ENCODE results near the gene ELN.

Gene ELN

DNA sequence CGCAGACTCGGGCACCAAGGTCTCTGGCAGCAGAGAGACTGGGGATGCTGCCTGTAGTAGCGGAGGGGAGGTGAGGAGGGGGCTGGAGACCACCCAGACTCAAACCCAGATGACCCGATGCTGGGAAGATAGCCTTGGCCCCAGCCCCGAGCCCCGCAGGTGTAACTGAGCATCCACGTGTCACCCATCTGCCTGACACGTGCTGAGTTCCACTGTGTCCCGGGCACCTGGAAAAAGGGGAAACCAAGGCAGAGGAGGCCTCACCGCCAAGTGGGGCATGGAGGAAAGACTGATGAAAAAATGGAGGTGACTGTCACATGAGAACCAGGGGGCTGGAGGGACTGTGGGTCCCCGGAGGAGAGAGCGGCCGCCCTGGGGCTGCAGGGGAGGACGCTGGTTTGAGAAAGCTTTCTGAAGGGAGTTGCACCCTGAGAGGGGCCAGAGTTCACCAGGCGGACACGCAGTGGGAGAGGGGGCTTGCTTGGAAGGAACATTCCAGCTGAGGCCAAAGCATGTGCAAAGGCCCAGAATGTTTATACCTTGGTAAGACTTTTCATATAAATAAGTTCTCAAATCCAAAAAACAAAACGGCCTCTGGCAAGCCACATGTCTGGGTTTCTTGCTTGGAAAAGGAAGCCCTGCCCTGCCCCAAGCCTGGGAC is 27.4 kb upstream of the ELN start:
- TF ChIP-seq SPI1 (IDR thresholded peaks at IDR 0.05; ENCODE audit: low read depth, low read length) (no peak), POLR2A (IDR thresholded peaks at IDR 0.05; ENCODE audit: low read depth, low read length) (no peak), POU2F2 (IDR thresholded peaks at IDR 0.05; ENCODE audit: low read depth, low read length) (no peak), PAX5 (IDR thresholded peaks at IDR 0.05; ENCODE audit: insufficient read depth, low read length, severe bottlenecking) (no peak), TAF1 (IDR thresholded peaks at IDR 0.05; ENCODE audit: low read depth, low read length) (no peak), POLR2AphosphoS5 (IDR thresholded peaks at IDR 0.05; ENCODE audit: low read depth, low read length) (no peak)
- FAIRE-seq (no peak), DNase-seq (ENCODE audit: insufficient read length, low spot score) (no peak)

DNA sequence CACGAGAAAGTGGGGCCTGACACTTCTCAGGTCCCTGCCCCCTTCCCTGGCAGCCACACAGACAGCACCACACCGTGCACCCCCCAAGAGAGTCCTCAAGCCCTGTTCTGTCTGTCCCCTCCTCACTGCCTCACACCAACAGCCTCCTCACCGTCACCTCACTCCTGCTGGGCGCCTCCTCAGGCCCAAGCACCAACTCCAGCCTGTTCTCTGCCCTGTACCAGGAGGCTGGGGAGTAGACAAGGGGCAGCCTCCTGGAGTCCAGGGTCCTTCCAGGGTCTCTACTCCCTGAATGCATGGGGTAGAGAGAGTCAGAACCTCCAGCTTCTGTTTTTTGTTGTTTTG is 26.9 kb upstream of the ELN start:
- DNase-seq (ENCODE audit: insufficient read length, low spot score) (no peak), FAIRE-seq (no peak)
- TF ChIP-seq POU2F2 (IDR thresholded peaks at IDR 0.05; ENCODE audit: low read depth, low read length): no peak
- TF ChIP-seq TAF1 (IDR thresholded peaks at IDR 0.05; ENCODE audit: low read depth, low read length): no peak
- TF ChIP-seq SPI1 (IDR thresholded peaks at IDR 0.05; ENCODE audit: low read depth, low read length): no peak
- no peak for TF ChIP-seq PAX5 (IDR thresholded peaks at IDR 0.05; ENCODE audit: insufficient read depth, low read length, severe bottlenecking)
- TF ChIP-seq POLR2A (IDR thresholded peaks at IDR 0.05; ENCODE audit: low read depth, low read length): no peak
- TF ChIP-seq POLR2AphosphoS5 (IDR thresholded peaks at IDR 0.05; ENCODE audit: low read depth, low read length): no peak

DNA sequence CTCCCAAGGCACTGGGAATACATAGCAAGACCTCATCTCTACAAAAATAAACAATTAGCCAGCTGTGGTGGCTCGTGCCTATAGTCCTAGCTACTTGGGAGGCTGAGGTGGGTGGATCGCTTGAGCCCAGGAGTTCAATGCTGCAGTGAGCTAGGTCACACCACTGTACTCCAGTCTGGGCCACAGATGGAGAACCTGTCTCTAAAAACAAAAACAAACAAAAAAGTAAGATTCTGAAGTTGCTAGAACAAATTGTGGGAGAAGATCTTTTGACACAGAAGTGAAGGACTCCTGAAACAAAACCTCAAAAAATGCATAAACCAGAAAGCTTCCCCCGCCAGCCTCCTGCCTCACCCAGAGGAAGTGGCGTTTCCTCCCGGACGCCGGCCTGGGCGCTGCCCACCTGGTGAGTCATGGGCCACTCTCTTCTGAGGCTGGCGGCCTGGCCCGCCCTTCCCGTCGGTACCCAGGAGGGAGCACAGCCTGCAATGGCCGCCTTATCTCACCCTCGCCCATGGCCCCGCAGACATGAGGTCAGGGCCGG is 25.4 kb upstream of the ELN start:
- TF ChIP-seq POLR2AphosphoS5 (IDR thresholded peaks at IDR 0.05; ENCODE audit: low read depth, low read length) (no peak), SPI1 (IDR thresholded peaks at IDR 0.05; ENCODE audit: low read depth, low read length) (0 out of 2 replicates have a peak, but pooled peaks have one; percentile 4), TAF1 (IDR thresholded peaks at IDR 0.05; ENCODE audit: low read depth, low read length) (no peak), POU2F2 (IDR thresholded peaks at IDR 0.05; ENCODE audit: low read depth, low read length) (no peak), POLR2A (IDR thresholded peaks at IDR 0.05; ENCODE audit: low read depth, low read length) (no peak)
- peak; percentile 52 for FAIRE-seq
- no peak for DNase-seq (ENCODE audit: insufficient read length, low spot score)

DNA sequence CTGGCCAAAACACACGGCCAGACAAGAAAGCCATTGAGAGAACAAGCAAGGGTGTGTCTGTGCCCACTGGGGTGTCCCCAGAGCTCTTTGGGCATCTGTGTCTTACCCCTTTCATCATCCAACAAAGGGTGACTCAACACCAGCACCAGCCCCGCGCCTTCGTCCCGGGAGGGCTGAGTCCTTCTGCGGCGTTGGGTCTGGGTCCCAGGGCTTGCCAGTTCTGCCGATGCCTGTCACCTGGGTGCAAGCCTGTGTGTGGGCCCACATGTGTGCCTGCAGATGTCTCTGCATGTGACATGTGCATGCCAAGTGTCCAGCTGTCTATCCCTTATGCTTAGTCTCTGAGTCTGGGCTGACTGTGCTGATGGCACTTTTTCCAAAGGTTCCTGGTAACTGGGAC is 24.4 kb upstream of the ELN start:
- TF ChIP-seq SPI1 (IDR thresholded peaks at IDR 0.05; ENCODE audit: low read depth, low read length) (no peak), PAX5 (IDR thresholded peaks at IDR 0.05; ENCODE audit: insufficient read depth, low read length, severe bottlenecking) (no peak), POLR2A (IDR thresholded peaks at IDR 0.05; ENCODE audit: low read depth, low read length) (no peak), POU2F2 (IDR thresholded peaks at IDR 0.05; ENCODE audit: low read depth, low read length) (no peak), POLR2AphosphoS5 (IDR thresholded peaks at IDR 0.05; ENCODE audit: low read depth, low read length) (no peak)
- DNase-seq (ENCODE audit: insufficient read length, low spot score) (no peak), FAIRE-seq (no peak)

DNA sequence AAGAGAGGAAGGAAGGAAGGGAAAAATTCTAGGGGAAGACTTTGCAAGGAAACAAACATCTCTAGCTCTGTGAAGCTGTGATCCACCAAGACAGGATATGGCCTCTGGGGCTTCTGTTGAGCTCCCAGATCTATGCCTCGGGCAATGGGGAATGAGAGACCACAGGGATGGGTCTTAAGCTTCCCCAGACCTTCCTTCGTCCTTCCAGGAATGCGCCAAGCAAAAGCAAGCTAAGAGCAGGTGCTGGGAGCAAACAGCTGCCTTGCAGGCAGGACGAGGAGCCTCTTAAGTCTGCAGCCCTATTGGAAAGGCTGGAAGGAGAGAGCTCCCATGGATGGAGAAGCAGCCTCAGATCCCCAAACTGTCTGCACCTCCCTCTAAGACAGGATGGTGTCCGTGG is 21.9 kb upstream of the ELN start:
- no peak for DNase-seq (ENCODE audit: insufficient read length, low spot score)
- TF ChIP-seq SPI1 (IDR thresholded peaks at IDR 0.05; ENCODE audit: low read depth, low read length): no peak
- no peak for TF ChIP-seq POLR2A (IDR thresholded peaks at IDR 0.05; ENCODE audit: low read depth, low read length)
- TF ChIP-seq PAX5 (IDR thresholded peaks at IDR 0.05; ENCODE audit: insufficient read depth, low read length, severe bottlenecking): no peak
- no peak for TF ChIP-seq POU2F2 (IDR thresholded peaks at IDR 0.05; ENCODE audit: low read depth, low read length)
- no peak for TF ChIP-seq TAF1 (IDR thresholded peaks at IDR 0.05; ENCODE audit: low read depth, low read length)
- TF ChIP-seq POLR2AphosphoS5 (IDR thresholded peaks at IDR 0.05; ENCODE audit: low read depth, low read length): no peak
- no peak for FAIRE-seq

DNA sequence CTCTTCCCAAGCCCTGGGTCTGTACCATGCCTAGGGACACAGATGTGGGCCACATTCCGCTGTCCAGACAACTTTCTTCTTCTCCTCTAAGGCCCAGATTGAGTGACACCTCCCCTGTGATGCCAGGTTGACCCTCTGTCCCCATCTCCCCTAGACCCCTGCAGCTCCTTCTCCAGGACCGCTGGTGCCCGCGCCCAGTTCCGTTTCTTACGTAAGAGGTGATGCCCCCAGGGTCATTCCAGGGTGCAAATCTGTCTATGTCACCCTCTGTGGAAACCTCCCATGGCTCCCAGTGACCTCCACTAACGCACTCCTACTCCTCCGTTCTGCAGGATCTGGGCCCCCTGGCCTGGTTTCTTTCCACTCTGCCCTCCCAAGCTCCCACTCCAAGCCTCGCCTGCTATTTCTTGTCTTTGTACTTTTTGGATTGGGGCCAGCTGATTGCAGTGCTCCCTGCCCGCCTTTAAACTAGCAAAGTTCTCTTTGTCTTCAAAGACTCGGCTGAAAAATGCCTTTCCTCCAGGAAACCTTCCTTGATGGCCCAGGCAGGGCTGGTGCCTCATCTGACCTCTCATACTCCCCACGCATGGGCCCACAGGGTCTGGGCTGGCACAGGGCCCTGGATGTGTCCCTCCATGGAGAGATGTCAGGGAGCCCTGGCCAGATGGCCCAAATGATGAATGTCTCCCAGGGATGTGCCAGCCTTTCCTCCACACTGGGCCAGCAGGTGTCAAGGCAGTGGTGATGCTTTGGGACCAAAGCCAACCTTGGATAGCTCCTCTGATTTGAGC is 21.3 kb upstream of the ELN start:
- DNase-seq (ENCODE audit: insufficient read length, low spot score) (no peak), FAIRE-seq (no peak)
- TF ChIP-seq POU2F2 (IDR thresholded peaks at IDR 0.05; ENCODE audit: low read depth, low read length): no peak
- no peak for TF ChIP-seq SPI1 (IDR thresholded peaks at IDR 0.05; ENCODE audit: low read depth, low read length)
- TF ChIP-seq POLR2A (IDR thresholded peaks at IDR 0.05; ENCODE audit: low read depth, low read length): no peak
- no peak for TF ChIP-seq POLR2AphosphoS5 (IDR thresholded peaks at IDR 0.05; ENCODE audit: low read depth, low read length)
- TF ChIP-seq PAX5 (IDR thresholded peaks at IDR 0.05; ENCODE audit: insufficient read depth, low read length, severe bottlenecking): no peak
- no peak for TF ChIP-seq TAF1 (IDR thresholded peaks at IDR 0.05; ENCODE audit: low read depth, low read length)

DNA sequence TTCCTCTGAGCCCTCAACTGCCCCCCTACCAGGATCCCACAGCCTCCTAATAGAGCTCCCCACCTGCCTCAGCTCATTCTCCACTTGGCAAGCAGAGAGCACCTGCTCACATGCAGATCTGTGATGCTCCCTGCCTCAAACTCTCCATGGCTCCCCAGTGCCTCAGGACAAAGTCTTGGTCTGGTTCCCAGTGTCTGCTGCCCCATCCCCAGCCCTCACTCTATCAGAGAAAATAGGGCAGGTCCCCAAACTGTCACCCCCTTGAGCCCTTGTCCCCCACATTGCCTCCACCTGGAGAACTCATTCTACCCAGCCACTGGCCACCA is 20.8 kb upstream of the ELN start:
- DNase-seq (ENCODE audit: insufficient read length, low spot score): no peak
- FAIRE-seq: no peak
- TF ChIP-seq POU2F2 (IDR thresholded peaks at IDR 0.05; ENCODE audit: low read depth, low read length): no peak
- TF ChIP-seq SPI1 (IDR thresholded peaks at IDR 0.05; ENCODE audit: low read depth, low read length): no peak
- TF ChIP-seq PAX5 (IDR thresholded peaks at IDR 0.05; ENCODE audit: insufficient read depth, low read length, severe bottlenecking): no peak
- TF ChIP-seq TAF1 (IDR thresholded peaks at IDR 0.05; ENCODE audit: low read depth, low read length): no peak
- TF ChIP-seq POLR2AphosphoS5 (IDR thresholded peaks at IDR 0.05; ENCODE audit: low read depth, low read length): no peak
- no peak for TF ChIP-seq POLR2A (IDR thresholded peaks at IDR 0.05; ENCODE audit: low read depth, low read length)

DNA sequence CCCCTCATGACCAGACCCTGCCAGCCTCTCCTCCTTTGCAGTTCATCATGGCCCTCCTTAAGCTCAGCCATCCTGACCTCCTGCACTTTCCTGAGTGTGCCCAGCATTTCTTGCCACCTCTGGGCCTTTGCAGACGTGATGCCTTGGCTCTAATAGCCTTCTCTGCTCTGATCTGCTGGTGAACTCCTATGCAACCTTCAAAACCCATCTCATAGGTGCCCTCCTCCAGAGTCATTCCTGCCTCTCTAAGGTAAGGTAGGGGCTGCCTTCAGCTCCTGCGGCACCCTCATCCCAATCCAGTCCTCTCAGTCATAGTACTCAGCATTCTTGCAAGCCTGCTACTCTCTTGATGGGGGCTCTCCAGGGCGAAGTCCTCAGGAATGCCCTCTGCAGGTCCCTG is 19.3 kb upstream of the ELN start:
- no peak for DNase-seq (ENCODE audit: insufficient read length, low spot score)
- no peak for FAIRE-seq
- TF ChIP-seq POLR2A (IDR thresholded peaks at IDR 0.05; ENCODE audit: low read depth, low read length) (no peak), POLR2AphosphoS5 (IDR thresholded peaks at IDR 0.05; ENCODE audit: low read depth, low read length) (no peak), PAX5 (IDR thresholded peaks at IDR 0.05; ENCODE audit: insufficient read depth, low read length, severe bottlenecking) (no peak), TAF1 (IDR thresholded peaks at IDR 0.05; ENCODE audit: low read depth, low read length) (no peak)

DNA sequence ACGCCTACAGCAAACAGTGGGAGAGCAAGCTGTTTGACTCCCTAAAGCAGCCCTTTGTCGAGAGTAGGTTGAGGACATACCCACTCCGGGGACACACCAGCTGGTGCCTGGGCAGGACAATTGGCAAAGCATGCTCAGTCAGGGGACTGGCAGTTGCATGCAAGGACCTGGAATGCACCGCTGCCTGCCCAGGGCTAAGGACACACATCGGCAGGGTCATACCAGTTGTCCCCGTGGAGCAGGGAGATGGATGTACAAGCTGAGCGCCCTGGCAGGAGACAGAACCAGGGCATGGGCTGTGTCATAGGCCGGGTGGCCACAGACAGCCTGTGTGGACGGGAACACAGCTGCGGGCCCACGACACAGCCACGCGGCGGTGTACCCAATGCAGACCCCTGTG is 18.3 kb upstream of the ELN start:
- FAIRE-seq: no peak
- DNase-seq (ENCODE audit: insufficient read length, low spot score): no peak
- no peak for TF ChIP-seq SPI1 (IDR thresholded peaks at IDR 0.05; ENCODE audit: low read depth, low read length)
- TF ChIP-seq TAF1 (IDR thresholded peaks at IDR 0.05; ENCODE audit: low read depth, low read length): no peak
- no peak for TF ChIP-seq POU2F2 (IDR thresholded peaks at IDR 0.05; ENCODE audit: low read depth, low read length)
- no peak for TF ChIP-seq POLR2AphosphoS5 (IDR thresholded peaks at IDR 0.05; ENCODE audit: low read depth, low read length)
- TF ChIP-seq PAX5 (IDR thresholded peaks at IDR 0.05; ENCODE audit: insufficient read depth, low read length, severe bottlenecking): no peak
- TF ChIP-seq POLR2A (IDR thresholded peaks at IDR 0.05; ENCODE audit: low read depth, low read length): no peak
